HG02623 (cell line): Measurements from ENCODE around the gene TNFRSF8.
A peak's percentile ranks its signal among the peaks of the same experiment; 100 is the strongest.

Experiments
- ATAC-seq: cut with Tn5 transposase; IDR thresholded peaks from one replicate; pipeline ENCODE4 v1.9.1; 2021; ENCODE audit warnings: moderate library complexity; ENCODE audit not compliant: unreplicated experiment

The TNFRSF8 gene

GRCh38 chr1:12140515-12141162 lies 77.5 kb downstream of the TNFRSF8 start:
- ATAC-seq = no peak

GRCh38 chr1:12141163-12141850 lies 78.2 kb downstream of the TNFRSF8 start:
- no peak for ATAC-seq

- ATAC-seq = no peak
Measured at GRCh38 chr1:12142141-12142823, 79.2 kb downstream of the TNFRSF8 start.

- no peak for ATAC-seq
Measured at GRCh38 chr1:12142891-12143630, 80.0 kb downstream of the TNFRSF8 start.

GRCh38 chr1:12143631-12144155 lies 80.6 kb downstream of the TNFRSF8 start:
- no peak for ATAC-seq

GRCh38 chr1:12144236-12144635 lies 81.1 kb downstream of the TNFRSF8 start:
- ATAC-seq = no peak

GRCh38 chr1:12144969-12145368 lies 81.9 kb downstream of the TNFRSF8 start:
- ATAC-seq = no peak

GRCh38 chr1:12145616-12146342 lies 82.7 kb downstream of the TNFRSF8 start:
- no peak for ATAC-seq

- no peak for ATAC-seq
Measured at GRCh38 chr1:12146343-12147112, 83.4 kb downstream of the TNFRSF8 start.

- ATAC-seq = no peak
Measured at GRCh38 chr1:12147201-12147701, 84.1 kb downstream of the TNFRSF8 start.

- no peak for ATAC-seq
Measured at GRCh38 chr1:12148160-12148957, 85.3 kb downstream of the TNFRSF8 start.

- no peak for ATAC-seq
Measured at GRCh38 chr1:12148958-12149790, 86.1 kb downstream of the TNFRSF8 start.

GRCh38 chr1:12149791-12150175 lies 86.7 kb downstream of the TNFRSF8 start:
- ATAC-seq = no peak

- ATAC-seq = no peak
Measured at GRCh38 chr1:12150456-12151200, 87.5 kb downstream of the TNFRSF8 start.

GRCh38 chr1:12151465-12151864 lies 88.4 kb downstream of the TNFRSF8 start:
- ATAC-seq = no peak

- ATAC-seq = peak; percentile 72
Measured at GRCh38 chr1:12152113-12152891, 89.2 kb downstream of the TNFRSF8 start.
